Mucosa of rectum (tissue), 2 donors: Measurements from ENCODE around the gene B3GALT4.
"Not testable (repeated sequence)": the region's sequence is repeated elsewhere in the genome, so short reads cannot be mapped to it uniquely, and the experiment has no call there.

Experiments used
- H3K27ac ChIP-seq, 2 donors: one replicate each; pipeline ENCODE4 v1.7.0; 2013; ENCODE audit warnings: inconsistent platforms in 2 of 2, low read depth in 2 of 2, low read length in 2 of 2
- H3K27me3 ChIP-seq, 2 donors: one replicate each; pipeline ENCODE4 v1.7.0; 2013; ENCODE audit warnings: low read length in 2 of 2; ENCODE audit not compliant: control insufficient read depth in 2 of 2, insufficient read depth in 2 of 2
- H3K36me3 ChIP-seq, 2 donors: one replicate each; pipeline ENCODE4 v1.7.0; 2013; ENCODE audit warnings: low read length in 2 of 2; ENCODE audit not compliant: control insufficient read depth in 2 of 2, insufficient read depth in 2 of 2
- H3K4me1 ChIP-seq, 2 donors: one replicate each; pipeline ENCODE4 v1.7.0; 2013; ENCODE audit warnings: low read length in 2 of 2, mild to moderate bottlenecking in 1 of 2; ENCODE audit not compliant: control insufficient read depth in 2 of 2, insufficient read depth in 2 of 2
- H3K4me3 ChIP-seq, 2 donors: one replicate each; pipeline ENCODE4 v1.7.0; 2013; ENCODE audit warnings: low read length in 2 of 2
- H3K9ac ChIP-seq, 2 donors: one replicate each; pipeline ENCODE4 v1.7.0; 2013; ENCODE audit warnings: low read length in 2 of 2, low read depth in 1 of 2, mild to moderate bottlenecking in 1 of 2
- H3K9me3 ChIP-seq, 2 donors: one replicate each; pipeline ENCODE4 v1.7.0; 2013; ENCODE audit warnings: low read length in 2 of 2; ENCODE audit not compliant: control insufficient read depth in 2 of 2
- donor health status: healthy.
- donor health status: Normal muscosa, but diverticular disease.

Gene B3GALT4

GRCh38 chr6:33271468-33272274 lies 5.3 kb upstream of the B3GALT4 start, which contains the start of the genes RPS18 and VPS52:
Gene RPS18 (plus strand): TSS chr6:33272075. CDS start chr6:33272120, 45 bp downstream.
Gene VPS52 (minus strand): TSS chr6:33271876. CDS start chr6:33271675, 201 bp downstream.
- peaks cover 40 to 46% of the 10 kb centered on the region in 2 donors for H3K36me3 ChIP-seq
- H3K27ac ChIP-seq: peak within 1 kb of the TSS; percentile 94 to 95
- peaks cover 40 to 49% of the 10 kb centered on the region in 2 donors for H3K4me1 ChIP-seq
- no peaks in the 10 kb centered on the region for H3K27me3 ChIP-seq
- peak within 1 kb of the TSS; percentile 95 for H3K9ac ChIP-seq
- no peaks in the 10 kb centered on the region for H3K9me3 ChIP-seq
- H3K4me3 ChIP-seq: peak within 1 kb of the TSS; percentile 86 to 98

DNA sequence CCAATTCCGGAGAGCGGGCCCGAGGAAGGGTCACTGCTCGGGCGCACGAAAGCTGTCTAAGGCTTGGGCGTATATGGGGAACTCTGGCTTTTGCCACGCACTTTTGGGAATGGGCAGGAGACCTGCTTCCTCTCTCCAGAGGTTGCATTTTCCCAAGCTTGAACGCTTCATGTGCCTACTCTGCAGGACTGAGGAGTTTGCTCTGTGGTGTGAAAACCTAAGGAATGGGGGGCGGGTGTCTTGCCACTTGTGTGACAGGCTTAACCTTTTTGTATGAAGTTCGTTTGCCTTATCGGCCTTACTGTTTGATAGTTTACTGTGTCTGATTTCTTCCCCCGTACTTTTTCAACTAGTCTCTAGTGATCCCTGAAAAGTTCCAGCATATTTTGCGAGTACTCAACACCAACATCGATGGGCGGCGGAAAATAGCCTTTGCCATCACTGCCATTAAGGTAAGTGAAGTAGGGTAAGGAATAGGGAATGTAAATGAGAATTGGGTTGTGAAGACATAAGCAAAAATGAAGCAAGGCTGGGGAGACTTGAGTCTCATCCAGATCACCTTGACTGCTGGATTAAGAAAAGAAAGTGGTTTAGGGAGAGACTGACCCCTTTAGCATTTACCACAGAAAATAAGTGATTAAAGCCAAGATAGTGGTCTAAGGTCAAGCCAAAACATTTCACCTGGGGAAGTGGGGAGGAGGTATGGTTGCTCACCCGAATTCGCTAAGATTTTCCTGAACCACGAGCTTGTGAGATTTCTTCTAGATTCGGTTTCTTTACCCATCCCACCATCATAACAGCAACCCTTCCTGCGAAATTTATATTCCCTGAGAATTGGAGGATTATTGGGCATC lies 4.4 kb upstream of the B3GALT4 start:
- no peaks in the 10 kb centered on the region for H3K27me3 ChIP-seq
- no peaks in the 10 kb centered on the region for H3K9me3 ChIP-seq
- H3K4me1 ChIP-seq: peaks cover 42 to 51% of the 10 kb centered on the region in 2 donors
- H3K27ac ChIP-seq: peak overlapping the region; percentile 94 to 95
- peak overlapping the region; percentile 86 to 98 for H3K4me3 ChIP-seq
- peaks cover 32 to 37% of the 10 kb centered on the region in 2 donors for H3K36me3 ChIP-seq
- H3K9ac ChIP-seq: peak overlapping the region; percentile 80 to 95

- H3K27ac ChIP-seq: peak overlapping the region; percentile 94 to 95
- H3K4me1 ChIP-seq: peaks cover 50 to 59% of the 10 kb centered on the region in 2 donors
- no peaks in the 10 kb centered on the region for H3K9me3 ChIP-seq
- peaks cover 30 to 33% of the 10 kb centered on the region in 2 donors for H3K36me3 ChIP-seq
- peak overlapping the region; percentile 80 to 95 for H3K9ac ChIP-seq
- peak overlapping the region; percentile 86 to 98 for H3K4me3 ChIP-seq
- H3K27me3 ChIP-seq: no peaks in the 10 kb centered on the region
Measured at GRCh38 chr6:33273129-33273923, 3.6 kb upstream of the B3GALT4 start.

DNA sequence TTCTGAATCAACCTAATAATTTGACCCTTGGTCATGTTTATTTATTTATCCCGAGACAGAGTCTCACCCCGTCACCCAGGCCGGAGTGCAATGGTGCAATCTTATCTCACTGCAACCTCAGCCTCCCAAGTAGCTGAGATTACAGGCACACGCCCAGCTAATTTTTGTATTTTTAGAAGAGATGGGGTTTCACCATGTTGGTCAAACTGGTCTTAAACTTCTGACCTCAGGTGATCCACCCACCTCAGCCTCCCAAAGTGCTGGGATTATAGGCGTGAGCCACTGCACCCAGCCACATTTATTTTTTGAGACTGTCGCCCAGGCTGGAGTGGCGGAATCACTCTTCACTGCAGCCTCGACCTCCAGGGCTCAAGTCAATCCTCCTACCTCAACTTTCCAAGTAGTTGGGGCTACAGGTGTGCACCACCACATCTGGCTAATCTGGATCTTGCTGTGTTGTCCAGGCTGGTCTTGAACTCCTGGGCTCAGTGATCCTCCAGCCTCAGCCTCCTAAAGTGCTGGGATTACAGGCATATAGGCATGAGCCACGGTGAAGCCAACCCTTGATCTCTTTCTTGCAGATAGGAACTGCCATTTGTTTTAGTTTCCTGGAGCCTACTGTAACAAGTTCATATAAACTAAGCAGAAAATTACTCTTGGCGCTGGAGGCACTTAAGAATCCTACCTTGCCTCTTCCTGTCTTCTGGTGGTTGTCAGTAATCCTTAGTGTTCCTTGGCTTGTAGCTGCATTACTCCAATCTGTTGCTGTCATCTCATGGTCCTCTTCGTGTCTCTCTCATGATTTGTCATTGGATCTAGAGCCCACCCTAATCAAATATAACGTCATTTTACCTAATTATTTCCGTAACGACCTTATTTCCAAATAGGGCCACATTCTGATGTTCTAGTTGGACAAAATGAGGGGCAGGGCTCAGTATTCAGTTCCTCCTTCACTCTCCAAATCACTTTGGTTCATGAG lies 2.7 kb upstream of the B3GALT4 start:
- Histone ChIP-seq H3K36me3 (peaks cover 32% of the 10 kb centered on the region in 2 donors), H3K9me3 (no peaks in the 10 kb centered on the region), H3K27ac (peak overlapping the region; percentile 41 to 93), H3K4me3 (peak overlapping the region; percentile 2 to 98), H3K27me3 (no peaks in the 10 kb centered on the region), H3K9ac (peak overlapping the region; percentile 17 to 44), H3K4me1 (peaks cover 52 to 61% of the 10 kb centered on the region in 2 donors)

GRCh38 chr6:33275795-33276580 lies 935 bp upstream of the B3GALT4 start:
- Histone ChIP-seq H3K4me1 (peaks cover 52% of the 10 kb centered on the region in 2 donors), H3K4me3 (peak overlapping the region; percentile 79 to 82), H3K36me3 (peaks cover 44 to 45% of the 10 kb centered on the region in 2 donors), H3K27ac (peak overlapping the region; percentile 93 to 97), H3K9ac (peak overlapping the region; percentile 82 to 90)
- H3K9me3 ChIP-seq, H3K27me3 ChIP-seq: not testable (repeated sequence)

GRCh38 chr6:33276581-33276863 lies 401 bp upstream of the B3GALT4 start:
- Histone ChIP-seq H3K36me3 (peaks cover 47 to 48% of the 10 kb centered on the region in 2 donors), H3K4me3 (peak overlapping the region; percentile 79 to 82)

GRCh38 chr6:33277663-33278391 lies 904 bp downstream of the B3GALT4 start:
- Histone ChIP-seq H3K27me3 (no peaks in the 10 kb centered on the region), H3K9ac (peak overlapping the region; percentile 82 to 90), H3K27ac (peak overlapping the region; percentile 93 to 97), H3K4me3 (peak overlapping the region; percentile 79 to 82), H3K4me1 (peaks cover 41 to 47% of the 10 kb centered on the region in 2 donors), H3K9me3 (no peaks in the 10 kb centered on the region), H3K36me3 (peaks cover 53 to 57% of the 10 kb centered on the region in 2 donors)

More at GRCh38 chr6:33276581-33276863, 401 bp upstream of the B3GALT4 start:
- Histone ChIP-seq H3K27ac (peak overlapping the region; percentile 93 to 97), H3K4me1 (peaks cover 50 to 52% of the 10 kb centered on the region in 2 donors), H3K27me3 (no peaks in the 10 kb centered on the region), H3K9ac (peak overlapping the region; percentile 82 to 90), H3K9me3 (no peaks in the 10 kb centered on the region)

GRCh38 chr6:33278392-33278741 lies 1.4 kb downstream of the B3GALT4 start:
- Histone ChIP-seq H3K4me3 (peak overlapping the region; percentile 79 to 82), H3K9ac (peak overlapping the region; percentile 47 to 82), H3K36me3 (peaks cover 51 to 57% of the 10 kb centered on the region in 2 donors), H3K27me3 (no peaks in the 10 kb centered on the region), H3K4me1 (peaks cover 35 to 43% of the 10 kb centered on the region in 2 donors), H3K9me3 (no peaks in the 10 kb centered on the region), H3K27ac (peak overlapping the region in 1 of 2 donors; percentile 97)
